HG03175 (cell line): ENCODE measurements around the gene INPP4B.
"Not testable (repeated sequence)": the region's sequence is repeated elsewhere in the genome, so short reads cannot be mapped to it uniquely, and the experiment has no call there.

Experiments
- ATAC-seq: cut with Tn5 transposase; IDR thresholded peaks from one replicate; pipeline ENCODE4 v1.9.1; 2021; ENCODE audit warnings: mild to moderate bottlenecking, moderate library complexity; ENCODE audit not compliant: unreplicated experiment

Gene INPP4B

GRCh38 chr4:142549726-142550463, 296.2 kb downstream of the INPP4B start:
- ATAC-seq = no peak

- no peak for ATAC-seq
Measured at GRCh38 chr4:142549248-142549647, 296.9 kb downstream of the INPP4B start.

GRCh38 chr4:142548491-142548890, 297.6 kb downstream of the INPP4B start:
- ATAC-seq = no peak

- ATAC-seq = no peak
Measured at GRCh38 chr4:142547974-142548373, 298.1 kb downstream of the INPP4B start.

GRCh38 chr4:142544594-142544993, 301.5 kb downstream of the INPP4B start:
- ATAC-seq = no peak

GRCh38 chr4:142544039-142544438, 302.1 kb downstream of the INPP4B start:
- no peak for ATAC-seq

- ATAC-seq = no peak
Measured at GRCh38 chr4:142540483-142540804, 305.7 kb downstream of the INPP4B start.

- no peak for ATAC-seq
Measured at GRCh38 chr4:142539796-142540482, 306.2 kb downstream of the INPP4B start.

- no peak for ATAC-seq
Measured at GRCh38 chr4:142535009-142535408, 311.1 kb downstream of the INPP4B start.

GRCh38 chr4:142532054-142532453, 314.0 kb downstream of the INPP4B start:
- ATAC-seq = no peak

- ATAC-seq = no peak
Measured at GRCh38 chr4:142530728-142531127, 315.4 kb downstream of the INPP4B start.

- ATAC-seq = no peak
Measured at GRCh38 chr4:142528433-142528832, 317.7 kb downstream of the INPP4B start.

- ATAC-seq = no peak
Measured at GRCh38 chr4:142523111-142523510, 323.0 kb downstream of the INPP4B start.

- no peak for ATAC-seq
Measured at GRCh38 chr4:142519342-142519741, 326.8 kb downstream of the INPP4B start.

- ATAC-seq = no peak
Measured at GRCh38 chr4:142516686-142517526, 329.2 kb downstream of the INPP4B start.

- no peak for ATAC-seq
Measured at GRCh38 chr4:142512161-142512560, 333.9 kb downstream of the INPP4B start.

GRCh38 chr4:142509881-142510280, 336.2 kb downstream of the INPP4B start:
- no peak for ATAC-seq

- ATAC-seq = not testable (repeated sequence)
Measured at GRCh38 chr4:142509381-142509780, 336.7 kb downstream of the INPP4B start.

GRCh38 chr4:142500966-142501365, 345.1 kb downstream of the INPP4B start:
- no peak for ATAC-seq

GRCh38 chr4:142497606-142498005, 348.5 kb downstream of the INPP4B start:
- no peak for ATAC-seq

- no peak for ATAC-seq
Measured at GRCh38 chr4:142493255-142494110, 352.6 kb downstream of the INPP4B start.
